Peyer's patch (tissue), 4 donors: ENCODE results near the gene PHEX. TPM values are rescaled to one million over a fixed set of nuclear protein-coding genes. Genes with fewer than 3 reads are reported as not detected.
"Not testable (repeated sequence)": the region's sequence is repeated elsewhere in the genome, so short reads cannot be mapped to it uniquely, and the experiment has no call there.

Source experiments
- DNase-seq, 3 donors: peaks; one replicate each; pipeline ENCODE4 v3.0.0-alpha.2; 2017 to 2019
- H3K27ac ChIP-seq, 4 donors: fragments of 200-600 bp; sonication (generic); one replicate each; pipeline ENCODE4 v1.5.1; 2016 to 2019
- H3K27me3 ChIP-seq, 2 donors: fragments of 200-600 bp; sonication (generic); one replicate each; pipeline ENCODE4 v1.5.1; 2019
- H3K36me3 ChIP-seq, 3 donors: fragments of 200-600 bp; sonication (generic); one replicate each; pipeline ENCODE4 v1.5.1; 2016 to 2019
- H3K4me1 ChIP-seq, 4 donors: fragments of 200-600 bp; sonication (generic); one replicate each; pipeline ENCODE4 v1.5.1; 2016 to 2019
- H3K4me3 ChIP-seq, 4 donors: fragments of 200-600 bp; sonication (generic); 1 replicate in 3 of 4; 2 replicates in 1 of 4; pipeline ENCODE4 v1.5.1; 2016 to 2019; ENCODE audit warnings: mild to moderate bottlenecking in 1 of 4
- H3K9me3 ChIP-seq, 4 donors: fragments of 200-600 bp; sonication (generic); one replicate each; pipeline ENCODE4 v1.5.1; 2016 to 2019; ENCODE audit warnings: mild to moderate bottlenecking in 1 of 4
- CTCF ChIP-seq, 6 experiments: fragments of 450-650 bp in 4 of 6; fragments of 200-600 bp in 2 of 6; sonication (generic) in 1 of 6; IDR thresholded peaks; one replicate each; pipeline ENCODE4 v1.5.1; 2017 to 2019; ENCODE audit warnings: antibody characterized with exemption in 6 of 6, mild to moderate bottlenecking in 3 of 6, moderate library complexity in 1 of 6
- POLR2A ChIP-seq, 2 donors: fragments of 450-650 bp; IDR thresholded peaks; one replicate each; pipeline ENCODE4 v1.5.1; 2017; ENCODE audit warnings: antibody characterized with exemption in 2 of 2, mild to moderate bottlenecking in 2 of 2, moderate library complexity in 2 of 2
- total RNA-seq, 4 donors: library from RNA; depleted of rRNA; stranded (reverse); fragments of >200 nt; gene quantifications; one replicate each; pipeline ENCODE4 v1.1.0, GENCODE V29; 2016

The PHEX gene
- total RNA-seq, 4 donors from 2014 or later, result 2.4 to 20.7 (median 8.7) TPM; not detected in 1

- Histone ChIP-seq H3K4me1 (no peaks in the 10 kb centered on the region), H3K36me3 (no peaks in the 10 kb centered on the region), H3K27me3 (no peaks in the 10 kb centered on the region), H3K4me3 (no peak within 1 kb of the TSS), H3K9me3 (no peaks in the 10 kb centered on the region), H3K27ac (no peak within 1 kb of the TSS)
- DNase-seq, result no peak
- TF ChIP-seq POLR2A (IDR thresholded peaks at IDR 0.05) (no peak), CTCF (IDR thresholded peaks at IDR 0.05) (no peak)
Measured at GRCh38 chrX:22272613-22273012, 240.5 kb downstream of the PHEX start, which contains the start of gene CBLL2. Gene CBLL2, plus strand, starts transcription at chrX:22272913. Its CDS starts 79 bp downstream, at chrX:22272992.

GRCh38 chrX:22273714-22274317 lies 241.7 kb downstream of the PHEX start:
- H3K36me3 ChIP-seq, result no peaks in the 10 kb centered on the region
- no peaks in the 10 kb centered on the region for H3K9me3 ChIP-seq
- TF ChIP-seq POLR2A (IDR thresholded peaks at IDR 0.05), result no peak
- no peak for TF ChIP-seq CTCF (IDR thresholded peaks at IDR 0.05)
- H3K4me1 ChIP-seq, result no peaks in the 10 kb centered on the region
- no peaks in the 10 kb centered on the region for H3K27me3 ChIP-seq
- H3K4me3 ChIP-seq, result no peak overlapping the region
- no peak for DNase-seq
- H3K27ac ChIP-seq, result no peak overlapping the region

GRCh38 chrX:22276781-22277180 lies 244.7 kb downstream of the PHEX start:
- H3K27ac ChIP-seq, result no peak overlapping the region
- H3K9me3 ChIP-seq, result no peaks in the 10 kb centered on the region
- no peak overlapping the region for H3K4me3 ChIP-seq
- no peak for TF ChIP-seq POLR2A (IDR thresholded peaks at IDR 0.05)
- no peak for TF ChIP-seq CTCF (IDR thresholded peaks at IDR 0.05)
- no peak for DNase-seq
- no peaks in the 10 kb centered on the region for H3K27me3 ChIP-seq
- no peaks in the 10 kb centered on the region for H3K36me3 ChIP-seq
- no peaks in the 10 kb centered on the region for H3K4me1 ChIP-seq

- no peak for DNase-seq
- no peaks in the 10 kb centered on the region for H3K9me3 ChIP-seq
- H3K4me3 ChIP-seq, result no peak overlapping the region
- TF ChIP-seq POLR2A (IDR thresholded peaks at IDR 0.05) (no peak), CTCF (IDR thresholded peaks at IDR 0.05) (no peak)
- no peaks in the 10 kb centered on the region for H3K4me1 ChIP-seq
- H3K27ac ChIP-seq, result no peak overlapping the region
- no peaks in the 10 kb centered on the region for H3K27me3 ChIP-seq
- H3K36me3 ChIP-seq, result no peaks in the 10 kb centered on the region
Measured at GRCh38 chrX:22278375-22278774, 246.2 kb downstream of the PHEX start.

GRCh38 chrX:22289209-22289608 lies 257.1 kb downstream of the PHEX start:
- not testable (repeated sequence) for H3K36me3 ChIP-seq, H3K27me3 ChIP-seq, H3K4me1 ChIP-seq, H3K4me3 ChIP-seq, DNase-seq, H3K9me3 ChIP-seq, H3K27ac ChIP-seq

- Histone ChIP-seq H3K4me1 (no peaks in the 10 kb centered on the region), H3K27ac (no peak overlapping the region), H3K9me3 (no peaks in the 10 kb centered on the region), H3K27me3 (no peaks in the 10 kb centered on the region), H3K36me3 (no peaks in the 10 kb centered on the region), H3K4me3 (no peak overlapping the region)
- TF ChIP-seq CTCF (IDR thresholded peaks at IDR 0.05) (no peak), POLR2A (IDR thresholded peaks at IDR 0.05) (no peak)
- no peak for DNase-seq
Measured at GRCh38 chrX:22296871-22297270, 264.7 kb downstream of the PHEX start.
